Sigmoid colon (tissue), 4 donors: ENCODE measurements around the gene DVL3.

Experiments used
- CTCF ChIP-seq, 4 experiments: fragments of 450-650 bp in 3 of 4; fragments of 200-600 bp in 1 of 4; IDR thresholded peaks; one replicate each; pipeline ENCODE4 v1.5.1; 2016 to 2019; ENCODE audit warnings: antibody characterized with exemption in 4 of 4, mild to moderate bottlenecking in 3 of 4, moderate library complexity in 2 of 4
- POLR2AphosphoS5 ChIP-seq, 4 donors: sonication (generic); formaldehyde crosslinking; IDR thresholded peaks; one replicate each; pipeline ENCODE4 v1.6.1; 2017; ENCODE audit warnings: antibody characterized with exemption in 4 of 4

DNA sequence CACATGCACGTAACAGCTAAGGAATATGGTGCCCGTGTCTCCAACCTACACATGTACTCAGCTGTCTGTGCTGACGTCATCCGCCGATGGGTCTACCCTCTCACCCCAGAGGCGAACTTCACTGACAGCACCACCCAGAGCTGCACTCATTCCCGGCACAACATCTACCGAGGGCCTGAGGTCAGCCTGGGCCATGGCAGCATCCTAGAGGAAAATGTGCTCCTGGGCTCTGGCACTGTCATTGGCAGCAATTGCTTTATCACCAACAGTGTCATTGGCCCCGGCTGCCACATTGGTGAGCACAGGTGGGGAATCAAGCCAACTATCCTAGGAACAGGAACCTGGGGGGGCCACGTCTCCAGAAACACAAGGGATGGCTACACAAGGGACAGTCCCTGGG, 14.7 kb upstream of the DVL3 start:
- TF ChIP-seq CTCF (IDR thresholded peaks at IDR 0.05) = no peak
- no peak for TF ChIP-seq POLR2AphosphoS5 (IDR thresholded peaks at IDR 0.05)
